Right hindlimb (tissue), 1 donor: ENCODE results near the gene DOCK11.
"Not testable (repeated sequence)": the region's sequence is repeated elsewhere in the genome, so short reads cannot be mapped to it uniquely, and the experiment has no call there.

Experiments used
- DNase-seq: peaks from one replicate; pipeline ENCODE4 v3.0.0-alpha.2; 2018

The DOCK11 gene

DNA sequence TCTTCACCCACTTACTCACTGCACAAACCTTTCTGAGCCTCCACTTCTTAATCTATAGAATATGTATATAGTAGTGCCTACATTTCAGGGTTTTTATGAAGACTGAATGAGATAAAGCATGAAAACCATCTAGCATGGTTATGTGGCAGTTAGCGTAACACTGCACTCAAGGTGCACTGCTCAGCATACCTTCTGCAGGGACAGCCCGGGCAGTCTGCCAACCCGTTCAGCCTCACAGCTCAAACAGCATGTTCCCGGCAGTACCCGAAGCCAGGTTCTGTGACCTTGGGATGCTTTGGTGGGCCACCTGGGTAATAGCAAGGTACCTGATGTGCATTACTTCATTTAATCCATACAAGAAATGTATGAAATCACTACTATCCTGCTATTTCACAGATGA, 81.4 kb downstream of the DOCK11 start:
- no peak for DNase-seq

- DNase-seq = no peak
These were observed 83.8 kb downstream of the DOCK11 start for GRCh38 chrX:118579417-118579816.

DNA sequence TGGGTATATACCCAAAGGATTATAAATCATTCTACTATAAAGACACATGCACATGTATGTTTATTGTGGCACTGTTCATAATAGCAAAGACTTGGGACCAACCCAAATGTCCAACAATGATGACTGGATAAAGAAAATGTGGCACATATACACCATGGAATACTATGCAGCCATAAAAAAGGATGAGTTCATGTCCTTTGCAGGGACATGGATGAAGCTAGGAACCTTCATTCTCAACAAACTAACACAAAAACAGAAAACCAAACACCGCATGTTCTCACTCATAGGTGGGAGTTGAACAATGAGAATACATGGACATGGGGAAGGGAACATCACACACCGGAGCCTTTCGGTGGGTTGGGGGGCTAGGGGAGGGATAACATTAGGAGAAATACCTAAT, 87.3 kb downstream of the DOCK11 start:
- not testable (repeated sequence) for DNase-seq

GRCh38 chrX:118583781-118584180, 88.2 kb downstream of the DOCK11 start:
- no peak for DNase-seq

DNA sequence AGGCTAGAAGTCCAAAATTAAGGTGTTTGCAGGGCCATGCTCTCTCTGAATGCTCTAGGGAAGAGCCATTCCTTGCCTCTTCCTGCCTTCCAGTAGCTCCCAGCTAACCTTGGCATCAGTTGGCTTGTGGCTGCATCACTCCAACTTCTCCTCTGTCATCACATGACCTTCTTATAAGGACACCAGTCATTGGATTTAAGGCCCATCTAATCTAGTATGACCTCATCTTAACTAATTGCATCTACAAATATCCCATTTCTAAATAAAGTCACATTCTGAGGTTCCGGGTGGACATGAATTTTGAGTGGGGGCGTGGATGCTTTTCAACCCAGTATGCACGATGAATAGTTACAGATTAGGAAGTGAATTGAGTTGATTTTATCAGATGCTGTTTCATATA, 89.7 kb downstream of the DOCK11 start:
- no peak for DNase-seq

DNA sequence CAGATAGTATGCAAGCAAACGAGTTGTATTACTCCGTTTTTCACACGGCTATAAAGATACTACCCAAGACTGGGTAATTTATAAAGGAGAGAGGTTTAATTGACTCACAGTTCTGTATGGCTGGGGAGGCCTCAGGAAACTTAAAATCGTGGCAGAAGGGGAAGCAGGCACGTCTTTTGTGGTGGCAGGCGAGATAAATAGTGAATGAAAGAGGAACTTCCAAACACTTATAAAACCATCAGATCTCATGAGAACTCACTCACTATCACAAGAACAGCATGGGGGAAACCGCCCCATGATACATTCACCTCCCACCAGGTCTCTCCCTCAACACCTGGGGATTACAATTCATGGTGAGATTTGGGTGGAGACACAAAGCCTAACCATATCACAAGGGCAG, 90.6 kb downstream of the DOCK11 start:
- DNase-seq = not testable (repeated sequence)

DNA sequence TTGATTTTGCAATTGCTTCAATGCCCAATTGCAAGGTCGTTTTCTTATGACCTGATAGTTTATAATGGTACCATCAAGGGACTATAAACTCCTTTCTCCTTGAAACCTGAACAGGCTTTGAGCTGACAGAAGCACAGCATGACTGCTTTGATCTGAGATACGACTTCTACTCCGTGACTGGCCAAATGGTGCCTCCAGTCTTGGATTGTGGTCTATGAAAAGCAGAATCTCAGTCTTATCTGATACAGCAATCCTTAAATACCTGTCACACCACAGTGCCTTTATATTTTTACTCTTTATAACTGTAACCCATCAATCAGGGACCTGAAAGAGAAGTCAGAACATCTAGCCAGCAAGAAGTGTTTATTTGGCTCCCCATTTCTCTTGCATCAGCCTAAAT, 93.1 kb downstream of the DOCK11 start:
- no peak for DNase-seq

DNA sequence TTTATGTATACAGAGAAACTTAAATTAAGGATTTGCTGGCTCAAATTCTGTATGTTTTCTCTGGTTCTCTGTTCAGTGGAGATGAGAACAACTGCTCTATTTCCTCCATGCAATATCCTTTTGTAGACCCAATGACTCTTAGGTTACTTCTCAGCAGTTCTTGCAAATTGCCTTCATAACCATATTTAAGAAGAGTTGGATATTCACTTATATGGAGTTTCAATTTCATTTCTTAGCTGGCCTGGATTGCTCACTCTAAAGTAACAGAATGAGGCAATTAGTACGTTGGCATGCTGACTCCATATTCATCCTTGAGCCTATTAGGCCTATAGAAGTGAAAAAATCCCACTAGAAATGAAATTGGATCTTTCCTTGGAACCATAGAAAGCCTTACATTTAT, 93.6 kb downstream of the DOCK11 start:
- no peak for DNase-seq

DNA sequence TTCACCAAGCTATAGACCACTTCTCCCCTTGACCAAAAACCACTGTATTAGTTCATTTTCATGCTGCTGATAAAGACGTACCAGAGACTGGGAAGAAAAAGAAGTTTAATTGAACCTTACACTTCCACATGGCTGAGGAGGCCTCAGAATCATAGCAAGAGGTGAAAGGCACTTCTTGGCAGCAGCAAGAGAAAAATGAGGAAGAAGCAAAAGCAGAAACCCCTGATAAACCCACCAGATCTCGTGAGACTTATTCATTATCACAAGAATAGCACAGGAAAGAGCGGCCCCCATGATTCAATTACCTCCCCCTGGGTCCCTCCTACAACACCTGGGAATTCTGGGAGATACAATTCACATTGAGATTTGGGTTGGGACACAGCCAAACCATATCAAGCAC, 97.8 kb downstream of the DOCK11 start:
- no peak for DNase-seq

DNA sequence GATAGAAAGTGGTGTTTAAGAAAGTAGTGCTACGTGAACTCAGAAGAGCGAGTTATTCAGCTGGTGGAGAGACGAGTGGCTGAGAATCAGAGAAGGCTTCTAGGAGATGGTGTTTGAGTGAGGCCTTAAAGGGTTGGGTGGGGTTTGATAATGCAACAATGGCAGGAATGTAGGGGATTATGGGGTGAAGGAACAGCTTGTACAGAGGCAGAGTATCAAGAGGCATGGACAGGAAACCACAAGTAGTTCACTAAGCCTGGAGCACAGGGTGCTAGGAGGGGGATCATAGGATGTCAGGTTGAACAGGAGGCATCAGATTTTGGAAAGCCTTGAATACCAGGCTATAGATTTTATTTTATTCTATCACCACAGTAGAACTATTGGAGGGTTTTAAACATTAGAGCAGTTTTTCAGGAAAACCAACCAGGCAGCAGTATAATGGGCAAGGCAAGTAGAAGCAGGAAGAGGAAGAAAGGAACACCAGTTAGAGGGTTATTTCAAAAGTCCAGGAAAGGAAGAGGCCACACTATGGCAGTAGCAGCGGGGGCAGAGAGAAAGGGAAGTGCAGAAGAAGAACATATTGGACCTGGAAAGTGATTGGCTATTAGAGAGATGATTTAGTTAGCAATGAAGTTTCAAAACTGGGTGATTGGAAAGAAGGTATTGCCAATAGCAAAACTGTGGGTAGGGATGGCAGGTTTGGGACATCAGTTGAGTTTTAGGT, 99.2 kb downstream of the DOCK11 start:
- no peak for DNase-seq

- DNase-seq = peak; percentile 44
These were observed 100.0 kb downstream of the DOCK11 start for GRCh38 chrX:118595501-118596042.

- no peak for DNase-seq
These were observed 100.8 kb downstream of the DOCK11 start for GRCh38 chrX:118596390-118596789.

DNA sequence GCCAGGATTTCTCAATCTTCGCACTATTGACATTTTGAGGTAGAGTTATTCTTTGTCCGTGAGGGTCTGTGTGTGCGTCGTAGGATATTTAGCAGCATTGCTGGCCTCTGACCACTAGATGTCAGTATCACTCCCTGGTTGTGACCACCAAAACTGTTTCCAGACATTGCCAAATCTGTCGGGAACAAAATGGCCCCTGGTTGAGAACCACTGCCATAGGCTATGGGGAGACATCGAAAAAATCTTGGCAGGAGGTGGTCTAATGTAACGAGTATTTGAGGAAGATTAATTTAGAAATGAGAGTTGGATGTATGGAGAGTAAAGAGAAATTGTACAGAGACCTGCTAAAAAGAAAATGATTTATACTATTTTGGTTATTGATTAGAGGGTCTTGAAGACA, 108.4 kb downstream of the DOCK11 start:
- peak; percentile 36 for DNase-seq

- no peak for DNase-seq
These were observed 116.7 kb downstream of the DOCK11 start for GRCh38 chrX:118612290-118612689.

GRCh38 chrX:118614150-118614549, 118.5 kb downstream of the DOCK11 start:
- no peak for DNase-seq

GRCh38 chrX:118615141-118615540, 119.5 kb downstream of the DOCK11 start:
- no peak for DNase-seq

DNA sequence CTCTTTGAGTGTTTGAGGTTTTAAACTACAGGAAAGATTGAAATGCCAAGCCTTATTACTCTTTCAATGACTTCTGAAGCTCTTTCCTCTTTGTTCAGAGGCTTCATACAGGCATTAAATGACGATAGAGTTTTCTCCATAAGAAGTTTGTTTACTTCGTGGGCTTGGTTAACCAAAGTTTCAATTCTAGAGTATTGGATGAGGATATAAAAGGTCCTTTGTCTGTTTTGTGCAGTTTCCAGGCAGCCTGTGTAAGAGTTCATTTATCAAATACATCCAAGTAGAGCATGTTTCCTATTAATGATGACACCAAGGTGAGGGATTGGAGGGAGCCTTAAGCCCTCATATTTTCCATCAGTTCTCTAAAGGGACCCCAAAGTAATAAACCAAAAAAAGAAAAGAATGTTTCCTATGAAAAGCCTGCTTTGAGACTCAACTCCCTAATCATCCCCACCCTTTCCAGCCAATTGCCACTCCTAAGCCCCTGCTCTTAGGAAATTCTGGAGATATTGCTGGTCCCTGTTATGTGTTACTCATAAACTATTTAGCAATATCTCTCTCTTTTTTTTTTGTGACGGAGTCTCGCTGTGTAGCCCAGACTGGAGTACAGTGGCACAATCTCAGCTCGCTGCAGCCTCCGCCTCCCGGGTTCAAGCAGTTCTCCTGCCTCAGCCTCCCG, 125.6 kb downstream of the DOCK11 start:
- DNase-seq = no peak

GRCh38 chrX:118623062-118623461, 127.4 kb downstream of the DOCK11 start:
- DNase-seq = no peak

GRCh38 chrX:118626346-118626745, 130.7 kb downstream of the DOCK11 start:
- DNase-seq = no peak

DNA sequence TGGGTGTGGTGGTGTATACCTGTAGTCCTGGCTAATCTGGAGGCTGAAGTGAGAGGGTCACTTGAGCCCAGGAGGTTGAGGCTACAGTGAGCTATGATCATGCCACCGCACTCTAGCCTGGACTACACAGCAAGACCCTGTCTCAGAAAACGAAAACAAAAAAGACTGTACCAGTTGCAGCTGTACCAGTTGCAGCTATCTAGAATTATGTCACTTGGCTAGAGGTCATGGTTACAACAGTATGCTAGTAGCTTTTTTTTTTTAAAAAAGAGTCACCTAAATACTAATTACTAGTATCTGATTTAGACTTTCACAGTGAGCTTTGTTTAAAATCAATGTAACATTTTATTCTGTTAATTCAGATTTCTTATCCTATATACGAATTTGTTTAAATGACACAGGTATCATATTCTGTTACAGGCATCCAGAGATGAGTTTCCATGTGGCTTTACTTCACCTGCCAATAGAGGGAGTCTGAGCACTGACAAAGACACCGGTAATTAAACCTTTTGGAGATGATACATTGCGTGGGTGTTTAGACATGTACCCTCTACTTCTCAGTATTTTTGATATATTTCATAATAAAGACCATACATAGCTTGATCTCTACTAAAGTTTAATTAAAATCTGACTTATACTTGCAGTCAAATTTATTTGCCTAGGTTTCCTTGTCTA, 131.6 kb downstream of the DOCK11 start:
- no peak for DNase-seq

DNA sequence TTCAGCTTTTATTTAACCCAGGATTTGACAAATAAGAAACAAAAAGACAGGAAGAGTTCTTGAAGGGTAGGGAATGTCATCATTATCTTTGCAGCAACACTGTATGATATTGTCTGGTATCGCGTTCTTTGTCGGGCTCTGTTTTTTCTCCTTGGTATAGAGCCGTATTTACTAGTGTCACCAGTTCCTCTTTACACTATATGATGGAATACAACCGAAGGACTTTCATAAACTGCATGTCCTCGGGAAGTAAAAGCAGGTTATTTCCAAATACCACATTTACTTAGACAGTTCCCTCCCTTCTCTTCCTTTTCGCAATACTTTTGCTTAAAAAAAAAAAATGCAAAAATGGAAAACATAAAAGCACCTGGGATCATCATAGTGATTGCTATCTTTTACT, 135.2 kb downstream of the DOCK11 start:
- DNase-seq = no peak

- no peak for DNase-seq
These were observed 136.0 kb downstream of the DOCK11 start for GRCh38 chrX:118631586-118631985.

DNA sequence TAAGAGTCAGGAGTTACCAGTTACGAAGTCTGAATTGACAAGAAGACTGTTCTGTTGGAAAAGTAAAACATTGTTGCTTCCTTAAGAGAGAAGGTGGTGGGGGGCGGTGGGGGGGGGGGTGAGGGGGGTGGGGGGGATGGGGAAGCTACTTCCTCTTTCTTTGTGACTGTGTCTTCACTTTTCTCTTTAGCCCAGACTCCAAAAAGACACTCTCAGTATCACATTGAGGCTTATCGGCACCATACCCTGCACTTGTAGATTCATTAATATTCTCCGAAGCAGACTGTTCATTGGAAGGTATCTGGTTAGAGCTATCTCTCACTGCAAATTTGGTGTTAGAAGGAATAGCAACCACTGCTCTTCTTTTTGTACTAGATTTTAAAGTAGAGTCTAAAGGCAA, 137.2 kb downstream of the DOCK11 start:
- DNase-seq = no peak

DNA sequence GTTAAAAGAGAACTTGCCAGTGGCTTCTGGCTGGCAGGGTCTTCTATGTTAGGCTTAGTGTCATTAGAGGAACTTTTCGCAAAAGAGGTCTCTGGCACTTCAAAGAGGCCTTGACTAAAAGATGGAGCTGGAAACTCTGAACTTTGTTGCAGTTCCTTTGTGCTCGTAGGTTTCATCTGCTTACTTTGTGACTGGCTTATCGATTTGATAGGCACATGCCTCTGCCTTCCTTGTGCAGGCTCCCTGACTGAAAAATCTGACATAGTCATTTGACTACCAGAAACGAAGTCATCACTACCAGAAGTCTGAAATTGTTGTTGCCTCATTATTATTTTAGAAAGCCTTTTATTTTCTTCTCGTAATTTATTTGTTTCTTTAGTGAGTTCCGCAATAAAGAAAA, 137.9 kb downstream of the DOCK11 start:
- no peak for DNase-seq
